H1 (cell line): ENCODE data around the gene RAB7B. TPM values are rescaled to one million over a fixed set of nuclear protein-coding genes. Genes with fewer than 3 reads are reported as not detected.

ENCODE experiments used
- CTCF ChIA-PET: fragments of 300-600 bp; sonication (Branson Sonifier 250); formaldehyde crosslinking; loops from one replicate; lab custom pipeline; 2021; ENCODE audit not compliant: partially characterized antibody; lab: Charles Lee
- POLR2A ChIA-PET: fragments of 300-600 bp; sonication (Branson Sonifier 250); formaldehyde crosslinking; loops from one replicate; lab custom pipeline; 2021; ENCODE audit warnings: inconsistent platforms; ENCODE audit not compliant: partially characterized antibody; lab: Charles Lee
- DNase-seq, 2 experiments: peaks; one replicate each; pipeline versions ENCODE4 v3.0.0 to v3.0.0-alpha.2; 2010 to 2022; ENCODE audit warnings: low spot score in 2 of 2, low read depth in 1 of 2, mixed read lengths in 1 of 2
- FAIRE-seq: peaks from 2 replicates; lab custom pipeline; 2011; peaks lifted over from hg19 to GRCh38; lab: Jason Lieb, UNC
- H2AFZ ChIP-seq: 2 replicates; pipeline ENCODE4 v1.8.1; 2012; ENCODE audit warnings: low read length, inconsistent platforms
- H2AK5ac ChIP-seq: 2 replicates; pipeline ENCODE4 v1.6.1; 2013; ENCODE audit warnings: low read depth, low read length
- H2BK120ac ChIP-seq: replicated peaks from 2 replicates; pipeline ENCODE3; 2013; ENCODE audit warnings: low read depth, low read length, inconsistent platforms
- H2BK12ac ChIP-seq: 2 replicates; pipeline ENCODE4 v1.6.1; 2013; ENCODE audit warnings: low read depth, low read length
- H2BK15ac ChIP-seq: 2 replicates; pipeline ENCODE4 v1.6.1; 2013; ENCODE audit warnings: low read length
- H2BK20ac ChIP-seq: 2 replicates; pipeline ENCODE4 v1.6.1; 2013; ENCODE audit warnings: low read length
- H2BK5ac ChIP-seq: 2 replicates; pipeline ENCODE4 v1.6.1; 2013; ENCODE audit warnings: low read depth, low read length
- H3K14ac ChIP-seq: 2 replicates; pipeline ENCODE4 v1.6.1; 2013; ENCODE audit warnings: inconsistent platforms; ENCODE audit not compliant: insufficient read length
- H3K18ac ChIP-seq: 2 replicates; pipeline ENCODE4 v1.6.1; 2013; ENCODE audit warnings: low read length; ENCODE audit errors: extremely low read depth
- H3K23ac ChIP-seq: 2 replicates; pipeline ENCODE4 v1.6.1; 2013; ENCODE audit warnings: inconsistent platforms; ENCODE audit not compliant: insufficient read length
- H3K23me2 ChIP-seq: 2 replicates; pipeline ENCODE4 v1.6.1; 2013; ENCODE audit warnings: low read depth, low read length
- H3K27ac ChIP-seq: 2 replicates; pipeline ENCODE4 v1.6.1; 2011; ENCODE audit warnings: low read depth, low read length, inconsistent platforms
- H3K27me3 ChIP-seq, 4 experiments: replicated peaks in 1 of 4; 1 replicate in 1 of 4; 2 replicates in 3 of 4; pipeline versions ENCODE4 v1.6.1 to v1.8.1; 2011 to 2013; ENCODE audit warnings: low read length in 3 of 4, mild to moderate bottlenecking in 3 of 4, inconsistent platforms in 2 of 4, mixed read lengths in 2 of 4, moderate library complexity in 1 of 4; ENCODE audit not compliant: control insufficient read depth in 3 of 4, insufficient read depth in 3 of 4; ENCODE audit errors: extremely low read depth in 1 of 4
- H3K36me3 ChIP-seq, 4 experiments: 2 replicates each; pipeline versions ENCODE4 v1.6.1 to v1.8.1; 2011 to 2013; ENCODE audit warnings: mild to moderate bottlenecking in 4 of 4, low read length in 3 of 4, moderate library complexity in 2 of 4, control low read depth in 1 of 4, inconsistent platforms in 1 of 4; ENCODE audit not compliant: insufficient read depth in 4 of 4, control insufficient read depth in 2 of 4
- H3K4ac ChIP-seq: replicated peaks from 2 replicates; pipeline ENCODE3; 2013; ENCODE audit warnings: low read length, low read depth, mixed read lengths, inconsistent platforms; ENCODE audit not compliant: insufficient read length
- H3K4me1 ChIP-seq, 4 experiments: replicated peaks in 1 of 4; 1 replicate in 1 of 4; 2 replicates in 3 of 4; pipeline versions ENCODE4 v1.6.1 to v1.8.1; 2011 to 2013; ENCODE audit warnings: low read length in 3 of 4, inconsistent platforms in 2 of 4, mixed read lengths in 1 of 4; ENCODE audit not compliant: insufficient read depth in 4 of 4, control insufficient read depth in 3 of 4
- H3K4me2 ChIP-seq, 2 experiments: 2 replicates each; pipeline versions ENCODE4 v1.6.1 to v1.8.1; 2011 to 2013; ENCODE audit warnings: low read depth in 2 of 2, low read length in 2 of 2, control low read depth in 1 of 2, inconsistent platforms in 1 of 2, mild to moderate bottlenecking in 1 of 2; ENCODE audit not compliant: insufficient read depth in 1 of 2
- H3K4me3 ChIP-seq, 4 experiments: fragments of 200-600, 300-600 bp in 1 of 4; sonication (generic), shearing (Covaris generic), sonication (Bioruptor Twin) in 1 of 4; 2 replicates each; pipeline versions ENCODE4 v1.5.1 to v1.8.1; 2011 to 2016; ENCODE audit warnings: low read length in 4 of 4, low read depth in 3 of 4, control low read depth in 2 of 4, inconsistent platforms in 2 of 4, mild to moderate bottlenecking in 2 of 4, mixed read lengths in 1 of 4, moderate library complexity in 1 of 4; ENCODE audit not compliant: insufficient read depth in 2 of 4; ENCODE audit errors: extremely low read depth in 1 of 4
- H3K56ac ChIP-seq: replicated peaks from 2 replicates; pipeline ENCODE3; 2013; ENCODE audit warnings: low read depth, mild to moderate bottlenecking, mixed read lengths, low read length, inconsistent platforms; ENCODE audit not compliant: insufficient read length
- H3K79me1 ChIP-seq: 2 replicates; pipeline ENCODE4 v1.6.1; 2013; ENCODE audit warnings: low read depth, low read length, control low read depth
- H3K79me2 ChIP-seq, 2 experiments: 2 replicates each; pipeline versions ENCODE4 v1.6.1 to v1.8.1; 2012 to 2013; ENCODE audit warnings: low read length in 2 of 2, mild to moderate bottlenecking in 2 of 2, inconsistent platforms in 1 of 2; ENCODE audit not compliant: insufficient read depth in 2 of 2, control insufficient read depth in 1 of 2
- H3K9ac ChIP-seq, 4 experiments: replicated peaks in 1 of 4; 1 replicate in 1 of 4; 2 replicates in 3 of 4; pipeline versions ENCODE4 v1.6.1 to v1.8.1; 2011 to 2013; ENCODE audit warnings: low read depth in 3 of 4, low read length in 3 of 4, control low read depth in 2 of 4, mild to moderate bottlenecking in 2 of 4, moderate library complexity in 2 of 4, inconsistent platforms in 1 of 4; ENCODE audit errors: extremely low read depth in 1 of 4
- H3K9me3 ChIP-seq, 2 experiments: 2 replicates each; pipeline versions ENCODE4 v1.6.1 to v1.8.1; 2012 to 2013; ENCODE audit warnings: mild to moderate bottlenecking in 2 of 2, moderate library complexity in 2 of 2, control low read depth in 1 of 2, inconsistent platforms in 1 of 2, low read depth in 1 of 2, low read length in 1 of 2, mixed read lengths in 1 of 2; ENCODE audit not compliant: insufficient read depth in 2 of 2
- H4K20me1 ChIP-seq, 2 experiments: replicated peaks in 1 of 2; 2 replicates each; pipeline versions ENCODE3 to v1.8.1; 2011 to 2013; ENCODE audit warnings: inconsistent platforms in 2 of 2, low read length in 2 of 2, mild to moderate bottlenecking in 1 of 2; ENCODE audit not compliant: insufficient read depth in 2 of 2, control insufficient read depth in 1 of 2
- H4K5ac ChIP-seq: 2 replicates; pipeline ENCODE4 v1.6.1; 2013; ENCODE audit warnings: low read length, low read depth, mixed read lengths, inconsistent platforms; ENCODE audit not compliant: insufficient read length
- H4K8ac ChIP-seq: 2 replicates; pipeline ENCODE4 v1.8.0; 2013; ENCODE audit warnings: mild to moderate bottlenecking, moderate library complexity, low read length, inconsistent platforms; ENCODE audit not compliant: insufficient read depth; ENCODE audit errors: extremely low read depth
- H4K91ac ChIP-seq: replicated peaks from 2 replicates; pipeline ENCODE3; 2013; ENCODE audit warnings: low read length, mixed read lengths, inconsistent platforms; ENCODE audit not compliant: insufficient read length
- ATF3 ChIP-seq: IDR thresholded peaks from 2 replicates; pipeline ENCODE4 v1.6.1; 2011; ENCODE audit warnings: low read depth, mild to moderate bottlenecking, low read length; ENCODE audit not compliant: insufficient read depth
- BCL11A ChIP-seq, 2 experiments: IDR thresholded peaks; one replicate each; pipeline ENCODE4 v1.6.1; 2011; ENCODE audit warnings: low read depth in 2 of 2, low read length in 2 of 2, mild to moderate bottlenecking in 2 of 2
- CHD1 ChIP-seq: IDR thresholded peaks from 2 replicates; pipeline ENCODE4 v1.6.1; 2012; ENCODE audit warnings: low read depth, low read length, improper control_type of control experiment
- CTCF ChIP-seq, 3 experiments: IDR thresholded peaks; 1 replicate in 2 of 3; 2 replicates in 1 of 3; pipeline versions ENCODE4 v1.5.1 to v1.6.1; 2011; ENCODE audit warnings: low read length in 3 of 3, mild to moderate bottlenecking in 3 of 3, inconsistent platforms in 2 of 3, low read depth in 1 of 3, moderate library complexity in 1 of 3; ENCODE audit not compliant: insufficient read depth in 1 of 3; ENCODE audit errors: control extremely low read depth in 1 of 3
- SAP30 ChIP-seq: fragments of 300-600 bp; sonication (generic); IDR thresholded peaks from 2 replicates; pipeline ENCODE4 v1.7.1; 2012; ENCODE audit warnings: low read length, moderate library complexity, mild to moderate bottlenecking, inconsistent platforms; ENCODE audit not compliant: insufficient read depth, insufficient replicate concordance
- ZNF274 ChIP-seq: IDR thresholded peaks from 2 replicates; pipeline ENCODE4 v1.7.0; 2012; ENCODE audit warnings: low read length, borderline replicate concordance; ENCODE audit errors: extremely low read depth
- WGBS, 2 experiments: shearing (Covaris generic) in 1 of 2; methylation state at CpG; one replicate each; pipeline versions ENCODE4 v1.1.6 to v1.1.7; 2013 to 2015; ENCODE audit warnings: low lambda C conversion rate in 2 of 2, mixed read lengths in 2 of 2, inconsistent platforms in 1 of 2, low coverage in 1 of 2, missing lambda C conversion rate in 1 of 2; ENCODE audit not compliant: insufficient replicate concordance in 2 of 2, insufficient coverage in 1 of 2, insufficient read length in 1 of 2; ENCODE audit errors: extremely low coverage in 1 of 2, missing lambda C conversion rate in 1 of 2; 5-methylcytosine and 5-hydroxymethylcytosine counted together
- polyA plus RNA-seq, 7 experiments: library from polyadenylated mRNA; depleted of rRNA in 3 of 7; stranded (reverse) in 5 of 7; unstranded in 2 of 7; fragments of >200 nt in 5 of 7; fragments of 200-250 nt in 2 of 7; gene quantifications; 1 replicate in 5 of 7; 2 replicates in 1 of 7; 4 replicates in 1 of 7; pipeline versions ENCODE4 v1.2.1 to v1.2.3, GENCODE V29; 2011 to 2013; ENCODE audit warnings: missing spikeins in 2 of 7, mixed read lengths in 2 of 7
- total RNA-seq: library from RNA; stranded (reverse); fragmentation: NEBNext Ultra II Directional; extraction: Animal tissue kit (Norgen Biotek cat#: 25700); gene quantifications from 2 replicates; pipeline ENCODE4 v1.2.1, GENCODE V29; 2021

RAB7B gene
- total and polyA plus RNA-seq, 2 of the 8 experiments (the other 6 are each of a cell fraction or from before 2014, with no cell fraction given), result 0.05 TPM; not detected in 1

DNA sequence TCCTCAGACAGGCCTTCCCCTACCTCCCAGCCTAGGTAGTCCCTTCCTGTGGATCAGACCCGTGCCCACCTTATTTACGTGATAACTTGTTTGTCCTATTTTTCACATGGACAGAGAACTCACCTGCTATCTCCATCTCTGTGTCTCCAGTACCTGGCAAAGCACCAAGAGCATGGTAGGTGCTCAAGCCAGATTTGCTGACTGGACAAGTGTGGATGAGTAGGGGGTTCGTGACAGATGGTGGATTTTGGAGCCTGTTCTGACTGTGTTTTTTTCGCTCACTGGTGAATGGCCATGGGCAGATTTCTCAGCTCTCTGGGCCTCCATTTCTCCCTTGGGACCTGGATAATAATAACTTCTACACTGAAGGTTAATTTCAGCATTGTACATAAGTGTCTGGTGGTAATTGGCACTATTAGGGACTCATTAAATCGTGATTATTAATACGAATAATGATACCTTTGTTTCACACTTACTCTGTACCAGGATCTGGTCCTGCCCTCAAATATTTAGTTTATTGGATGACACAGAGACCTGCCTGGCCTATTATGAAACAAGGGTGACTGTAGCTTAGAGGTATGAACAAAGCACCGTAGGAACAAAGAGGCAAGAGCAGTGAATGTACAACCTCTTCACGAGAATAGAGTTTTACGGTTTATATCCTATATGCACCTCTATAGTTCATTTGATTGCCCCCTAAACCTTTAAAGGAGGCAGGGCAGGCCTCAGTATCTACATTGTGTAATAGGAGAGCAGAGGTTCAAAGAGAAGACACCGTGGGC, 35.5 kb downstream of the RAB7B start:
- H4K20me1 ChIP-seq, result peaks cover 0 to 1% of the 10 kb centered on the region in 2 experiments
- 81% methylated on average over 10 of the region's 10 CpGs; no CpG with 5 or more reads in 1 of the 2 experiments for WGBS, 2 experiments
- no peak overlapping the region for H4K91ac ChIP-seq
- no peak overlapping the region for H3K18ac ChIP-seq
- no peaks in the 10 kb centered on the region for H3K36me3 ChIP-seq
- H2BK20ac ChIP-seq, result no peak overlapping the region
- no peak overlapping the region for H3K9ac ChIP-seq
- H2BK12ac ChIP-seq, result no peak overlapping the region
- H4K8ac ChIP-seq, result no peak overlapping the region
- H3K4me1 ChIP-seq, result peaks cover 0 to 9% (median 3%) of the 10 kb centered on the region in 4 experiments; a peak in 4 of 7 replicates
- H3K4me3 ChIP-seq, result no peak overlapping the region
- H2AFZ ChIP-seq, result no peak overlapping the region
- H2BK15ac ChIP-seq, result no peak overlapping the region
- no peak overlapping the region for H3K27ac ChIP-seq
- H2BK5ac ChIP-seq, result no peak overlapping the region
- H3K79me2 ChIP-seq, result no peaks in the 10 kb centered on the region
- peaks cover 2% of the 10 kb centered on the region; the same call in 1 of the 2 replicates for H3K23me2 ChIP-seq
- H3K23ac ChIP-seq, result no peak overlapping the region
- H2BK120ac ChIP-seq, result no peak overlapping the region
- DNase-seq (no peak), FAIRE-seq (no peak)
- no peak overlapping the region for H4K5ac ChIP-seq
- no peak overlapping the region for H3K56ac ChIP-seq
- H3K4ac ChIP-seq, result no peak overlapping the region
- no peaks in the 10 kb centered on the region for H3K27me3 ChIP-seq
- H3K9me3 ChIP-seq, result no peaks in the 10 kb centered on the region
- no peaks in the 10 kb centered on the region for H3K79me1 ChIP-seq
- H3K4me2 ChIP-seq, result no peak overlapping the region
- ChIA-PET CTCF (interaction anchor here (0.6 to 3.7 kb wide), 8 partner anchors 10 to 190 kb away, joined by 3 to 37 read pairs (median 3); no protein-coding TSS in a partner anchor), POLR2A (no interaction called here)
- no peak overlapping the region for H3K14ac ChIP-seq
- no peak overlapping the region for H2AK5ac ChIP-seq
- TF ChIP-seq CHD1 (no peak), ATF3 (no peak), SAP30 (no peak), ZNF274 (no peak), BCL11A (IDR thresholded peaks at IDR 0.05; ENCODE audit: low read depth in 2 of 2, low read length in 2 of 2) (no peak), CTCF (IDR thresholded peaks at IDR 0.05; ENCODE audit: control extremely low read depth in 1 of 3, insufficient read depth in 1 of 3, low read depth in 1 of 3, low read length in 3 of 3) (no peak)
